HG02981 (cell line): Measurements from ENCODE around the gene MMP7.

Source experiments
- ATAC-seq: cut with Tn5 transposase; IDR thresholded peaks from one replicate; pipeline ENCODE4 v1.9.1; 2021; ENCODE audit warnings: mild to moderate bottlenecking, moderate library complexity; ENCODE audit not compliant: unreplicated experiment

Gene MMP7

DNA sequence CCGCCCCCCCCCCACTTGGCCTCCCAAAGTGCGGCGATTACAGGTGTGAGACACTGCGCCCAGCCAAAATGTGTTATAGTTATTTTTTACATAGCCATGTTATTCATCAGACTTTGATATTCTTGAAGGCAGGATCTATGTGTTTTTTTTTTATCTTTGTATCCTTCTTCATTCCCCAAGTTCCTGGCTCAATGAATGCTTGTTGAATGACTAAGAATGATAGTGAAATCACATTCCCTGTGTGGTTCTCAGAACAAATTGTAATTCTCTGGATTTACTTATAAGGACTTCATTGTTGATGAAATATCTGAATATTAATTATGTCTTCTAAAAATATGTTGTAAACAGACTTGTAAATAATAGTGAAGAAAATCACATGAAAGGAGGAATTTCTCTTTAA, 33.5 kb downstream of the MMP7 start:
- ATAC-seq: no peak

DNA sequence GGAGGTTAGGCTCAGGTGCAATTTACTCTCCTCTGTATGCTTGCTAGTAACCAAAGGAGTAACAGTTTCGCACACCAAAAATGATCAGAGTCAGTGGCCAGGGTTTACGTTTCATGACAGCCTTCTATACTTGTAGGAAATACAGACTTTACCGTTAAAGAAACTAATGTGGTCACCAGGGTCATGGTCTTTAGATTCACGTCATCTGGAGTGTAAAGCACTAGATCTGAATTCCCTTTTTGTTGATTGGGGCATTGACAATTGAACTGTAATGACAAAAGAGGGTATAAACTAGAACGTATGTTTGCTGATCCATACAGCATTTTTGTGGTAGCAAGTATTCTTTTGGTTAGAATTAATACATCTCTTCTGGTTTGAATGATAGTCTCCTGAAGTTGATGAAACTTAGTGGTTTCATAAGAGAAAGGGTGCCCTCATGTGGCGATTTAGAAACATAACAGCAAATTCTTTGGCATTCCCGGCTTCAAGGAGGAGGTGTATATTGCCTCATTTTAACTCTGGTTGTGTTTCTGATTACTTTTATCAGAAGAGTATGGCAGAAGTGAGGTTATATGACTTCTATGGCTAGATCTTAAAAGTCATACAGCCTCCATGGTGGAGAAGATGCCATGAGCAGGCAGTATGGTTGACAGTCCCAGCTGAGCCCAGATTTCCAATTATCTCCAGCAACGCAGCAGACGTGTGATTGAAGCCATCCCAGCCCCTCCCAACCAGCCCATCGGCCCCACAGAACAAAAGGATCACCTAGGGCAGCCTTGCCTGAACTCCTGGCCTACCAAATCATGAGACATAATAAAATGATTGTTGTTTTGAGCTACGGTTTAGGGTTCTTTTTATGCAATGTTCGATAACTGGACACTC, 35.1 kb downstream of the MMP7 start:
- ATAC-seq: peak; percentile 93

DNA sequence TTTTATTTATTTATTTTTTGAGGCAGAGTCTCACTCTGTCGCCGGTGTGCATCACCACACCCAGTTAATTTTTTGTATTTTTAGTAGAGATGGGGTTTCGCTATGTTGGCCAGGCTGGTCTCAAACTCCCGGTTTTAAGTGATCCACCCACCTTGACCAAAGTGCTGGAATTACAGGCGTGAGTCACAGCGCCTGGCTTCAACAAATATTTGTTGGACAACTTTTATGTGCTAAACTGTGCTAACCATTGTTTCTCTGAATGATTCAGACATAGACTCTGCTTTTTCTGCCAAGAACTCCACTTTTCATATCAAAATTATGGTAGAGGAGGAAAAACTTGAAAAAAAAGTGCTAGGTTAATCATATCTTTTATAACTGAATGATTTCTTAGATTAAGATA, 36.3 kb downstream of the MMP7 start:
- ATAC-seq: no peak

DNA sequence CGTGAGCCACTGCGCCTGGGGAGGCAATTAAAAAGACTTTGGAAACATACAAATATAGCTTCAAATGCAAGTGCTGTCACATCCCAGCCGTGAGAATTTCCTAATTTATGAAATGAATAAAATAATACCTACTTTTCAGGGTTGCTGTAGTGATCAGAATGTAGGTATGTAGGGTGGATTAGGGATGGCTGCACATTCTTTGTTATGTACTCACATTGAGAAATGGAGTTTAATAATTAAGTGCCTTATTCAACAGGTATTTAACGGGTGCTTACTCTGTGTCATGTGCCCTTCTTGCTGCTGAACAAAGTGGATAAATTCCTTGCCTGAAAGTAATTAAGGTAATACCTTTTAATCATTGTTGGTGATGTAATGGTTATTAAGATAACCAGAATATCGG, 37.0 kb downstream of the MMP7 start:
- no peak for ATAC-seq

DNA sequence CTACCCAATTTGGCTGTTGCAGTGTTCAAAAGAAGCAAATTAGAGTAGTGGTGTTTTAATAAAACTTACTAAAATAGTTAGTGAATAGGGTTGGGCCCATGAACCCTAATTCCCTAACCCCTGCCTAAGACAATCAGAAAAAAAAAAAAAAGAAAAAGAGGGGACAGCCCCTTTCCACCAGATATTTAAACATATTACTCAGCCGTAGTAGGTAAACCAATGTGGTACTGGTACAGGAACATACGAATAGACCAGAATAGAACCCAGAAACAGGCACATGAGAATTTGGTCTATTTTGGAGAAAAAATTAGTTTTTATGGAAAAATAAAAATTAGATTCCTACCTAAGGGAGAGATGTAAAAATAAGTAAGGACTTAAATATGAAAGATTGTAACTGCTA, 38.6 kb downstream of the MMP7 start:
- ATAC-seq: no peak

DNA sequence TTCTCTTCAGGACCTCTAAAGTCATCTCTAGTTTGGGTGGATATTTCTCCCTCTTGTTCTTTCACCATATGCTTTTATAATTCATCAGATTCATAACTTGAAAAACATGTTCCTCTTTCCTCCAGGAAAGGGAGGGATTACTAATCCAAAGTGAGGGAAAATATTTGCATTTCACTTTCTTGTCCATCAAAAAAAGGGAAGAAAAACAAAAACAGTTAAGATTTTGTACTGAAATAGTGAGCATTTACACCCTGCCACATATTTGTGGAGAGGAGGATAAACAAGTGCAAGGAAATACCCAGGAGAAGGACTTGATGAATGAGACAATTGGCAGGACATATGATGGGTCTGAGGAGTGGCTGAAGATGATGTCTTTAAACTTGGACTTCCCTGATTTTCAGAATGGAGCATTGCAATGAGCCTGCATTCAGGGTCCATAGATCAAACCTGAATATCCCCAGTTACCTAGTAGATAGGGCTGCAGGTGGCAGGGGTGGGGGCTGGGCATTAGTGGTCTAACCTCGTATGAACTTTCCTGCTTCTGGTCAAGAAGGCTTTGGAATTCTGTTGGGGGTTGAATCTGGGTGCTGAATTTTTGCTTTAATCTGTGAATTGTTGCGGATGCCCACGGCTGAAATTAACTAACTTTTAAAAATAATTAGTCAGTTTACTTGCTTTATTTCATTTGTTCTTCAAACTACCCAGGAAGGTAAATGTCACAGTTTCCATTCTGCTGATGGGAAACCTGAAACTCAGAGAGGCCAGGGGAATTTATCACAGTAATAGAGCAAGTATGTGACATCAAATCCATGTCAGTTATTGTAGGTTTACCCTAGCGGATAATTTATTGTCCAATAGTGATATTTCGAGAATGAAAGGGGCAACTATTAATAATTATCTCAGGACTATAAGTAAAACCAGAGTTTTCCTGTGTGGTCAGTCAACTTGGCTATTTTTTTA, 41.1 kb downstream of the MMP7 start:
- no peak for ATAC-seq

DNA sequence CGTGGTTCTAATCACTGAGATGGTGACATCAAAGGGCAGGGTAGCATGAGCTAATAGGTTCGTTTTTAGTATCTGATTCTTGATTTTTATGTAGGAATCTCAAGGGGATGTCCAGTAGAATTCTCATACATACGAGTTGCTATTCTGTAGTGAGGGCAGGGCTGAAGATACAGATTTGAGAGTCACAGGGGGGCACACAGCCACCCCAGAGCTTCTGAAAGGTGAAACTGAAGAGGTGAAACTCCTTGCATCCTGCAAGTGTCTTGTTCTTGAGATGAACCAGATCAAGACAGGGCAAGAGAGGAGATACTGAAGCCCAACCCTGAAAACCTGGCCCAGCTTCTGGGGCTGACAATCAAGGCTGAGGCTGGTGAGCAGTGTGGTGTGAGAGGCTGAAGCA, 42.3 kb downstream of the MMP7 start:
- peak; percentile 56 for ATAC-seq

DNA sequence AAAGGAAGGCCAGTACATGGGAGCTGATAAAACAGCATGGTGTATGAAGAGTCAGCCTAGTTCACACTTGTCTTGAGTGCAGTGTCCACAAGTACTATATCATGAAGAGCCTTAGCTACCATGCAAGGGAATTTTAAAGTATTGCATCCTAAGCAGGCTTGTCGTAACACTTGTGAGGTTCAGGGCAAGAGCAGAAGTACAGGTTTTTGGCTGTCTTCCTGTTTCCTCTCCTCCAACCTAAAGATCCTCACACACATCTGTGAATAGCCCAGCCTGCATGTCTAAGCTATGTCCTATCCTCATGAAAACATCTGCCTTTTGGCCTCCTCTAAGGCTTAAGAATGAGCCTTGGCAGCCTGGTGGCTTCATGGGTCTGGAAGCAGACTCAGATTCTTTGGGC, 43.3 kb downstream of the MMP7 start:
- ATAC-seq: no peak

DNA sequence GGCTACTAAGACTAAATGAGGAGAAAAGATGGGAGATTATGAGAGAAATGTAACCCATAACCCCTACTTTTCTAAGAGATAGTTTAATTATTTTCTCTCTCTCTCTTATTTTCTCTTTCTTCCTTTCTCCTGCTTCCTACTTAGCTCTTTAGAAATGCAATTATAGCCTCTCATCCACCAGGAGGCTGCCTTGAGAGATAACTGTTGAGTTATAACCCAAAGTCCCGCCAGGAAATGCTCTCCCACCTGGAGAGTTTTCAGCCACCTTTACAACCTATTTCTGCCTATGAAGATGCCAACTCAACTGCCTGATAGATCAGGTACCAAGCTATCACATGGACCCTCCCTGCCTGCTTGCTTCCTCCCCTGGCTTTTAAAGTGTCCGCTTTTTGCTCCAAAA, 44.0 kb downstream of the MMP7 start:
- ATAC-seq: no peak

DNA sequence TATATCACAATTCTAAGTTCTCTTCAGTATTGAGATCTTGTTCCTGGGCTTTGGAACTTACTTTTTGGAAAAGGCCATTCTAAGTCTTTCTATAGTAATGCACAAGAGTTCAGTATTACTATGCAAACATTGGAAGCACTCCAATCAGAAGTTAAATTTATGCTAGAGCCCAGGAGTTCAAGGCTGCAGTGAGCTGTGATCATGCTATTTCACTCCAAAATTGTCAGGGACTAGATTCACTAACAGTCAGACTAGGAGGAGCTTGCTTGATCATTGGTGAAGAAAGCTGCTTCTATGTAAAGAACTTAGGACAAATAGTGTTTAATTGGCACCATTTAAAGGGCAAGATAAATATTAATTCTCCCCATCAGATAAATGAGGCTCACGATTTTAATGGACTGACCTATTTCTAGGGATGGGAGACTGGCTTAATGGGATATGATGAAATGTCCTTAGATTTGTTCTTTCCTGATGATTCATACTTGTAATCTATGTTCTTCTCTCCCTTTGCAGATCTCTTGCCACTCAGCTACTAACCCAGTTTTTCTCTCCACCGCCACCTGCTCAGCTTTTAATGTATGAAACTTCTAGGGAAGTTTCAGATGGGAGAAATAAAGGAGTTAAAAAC, 45.3 kb downstream of the MMP7 start:
- ATAC-seq: no peak

DNA sequence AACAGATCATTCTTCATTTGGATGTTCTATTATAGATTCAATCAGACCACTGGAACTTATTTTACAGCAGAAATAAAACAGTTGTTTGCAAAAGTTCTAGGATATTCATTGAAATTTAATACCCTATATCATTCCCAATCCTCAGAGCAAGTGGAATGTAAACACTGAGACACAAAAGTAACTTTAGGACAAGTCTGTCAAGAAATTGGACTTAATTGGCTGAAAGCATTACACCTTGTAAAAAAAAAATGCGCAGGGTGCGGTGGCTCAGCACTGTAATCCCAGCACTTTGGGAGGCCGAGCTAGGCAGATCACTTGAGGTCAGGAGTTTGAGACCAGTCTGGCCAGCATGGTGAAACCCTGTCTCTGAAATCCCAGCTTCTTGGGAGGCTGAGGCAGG, 48.1 kb downstream of the MMP7 start:
- ATAC-seq: no peak

DNA sequence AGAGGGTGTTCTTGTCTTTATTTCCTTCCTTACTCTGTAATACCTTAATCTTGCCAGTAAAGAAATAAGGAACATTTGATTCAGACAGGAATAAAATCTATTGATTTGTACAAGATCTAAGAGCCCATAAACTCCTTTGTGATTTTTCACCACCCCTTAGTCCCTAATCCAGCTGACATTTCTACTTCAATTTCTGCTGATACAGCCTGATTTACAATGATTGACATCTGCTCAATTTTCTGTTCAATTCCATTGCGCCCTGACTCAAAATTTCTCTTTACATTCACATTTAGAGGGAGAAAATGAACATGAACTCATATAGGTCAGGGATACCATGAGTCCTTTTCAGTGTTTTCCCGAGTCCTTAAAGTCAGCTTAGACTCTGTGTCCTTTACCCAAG, 50.8 kb downstream of the MMP7 start:
- ATAC-seq: no peak

DNA sequence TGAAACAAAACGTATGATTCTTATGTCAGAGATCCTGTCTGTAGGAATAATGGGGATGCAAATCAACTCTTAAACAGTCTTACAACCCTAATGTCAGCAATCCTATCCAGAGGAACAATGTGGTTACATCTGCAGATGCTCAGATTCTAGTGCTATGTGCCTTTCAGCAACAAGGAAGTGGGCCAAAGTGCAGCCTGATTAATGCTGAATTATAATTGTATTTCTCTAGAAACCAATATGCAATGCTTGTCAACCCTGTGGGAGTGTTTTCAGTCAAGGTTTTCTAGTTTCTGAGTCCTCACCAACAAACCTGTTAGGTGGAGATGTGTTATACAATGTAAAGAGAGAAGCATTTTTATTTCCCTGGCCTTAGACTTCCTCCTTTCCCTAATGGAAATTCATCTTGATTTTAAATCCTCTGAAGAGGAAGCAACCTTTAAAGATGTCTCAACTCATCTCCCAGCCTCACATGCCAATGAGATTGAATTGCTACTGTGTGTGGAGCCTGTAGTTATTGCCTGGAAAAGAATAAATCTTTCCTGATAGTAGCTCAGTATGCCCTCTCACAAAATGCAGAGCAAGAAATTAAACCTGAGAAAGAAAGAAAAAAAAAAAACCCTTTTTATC, 51.8 kb downstream of the MMP7 start:
- no peak for ATAC-seq

DNA sequence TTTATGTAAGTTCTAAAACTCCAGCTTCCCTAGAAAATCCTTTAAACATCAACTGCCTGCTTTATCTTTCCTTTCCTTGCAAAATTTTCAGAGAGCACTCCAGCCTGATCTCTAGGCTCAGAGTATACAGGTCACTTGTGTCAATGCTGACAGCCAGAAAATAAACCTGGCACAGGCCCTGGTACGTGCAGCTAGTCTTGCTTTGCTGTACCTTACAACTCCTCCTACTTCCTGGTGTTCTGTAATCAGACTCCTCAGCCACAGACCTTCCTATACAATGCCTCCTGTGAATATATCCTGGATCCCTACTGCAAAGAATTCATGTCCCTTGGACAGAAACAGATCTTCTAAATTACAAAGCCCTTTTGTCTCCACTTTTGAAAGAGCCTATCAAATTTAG, 53.7 kb downstream of the MMP7 start:
- ATAC-seq: no peak

DNA sequence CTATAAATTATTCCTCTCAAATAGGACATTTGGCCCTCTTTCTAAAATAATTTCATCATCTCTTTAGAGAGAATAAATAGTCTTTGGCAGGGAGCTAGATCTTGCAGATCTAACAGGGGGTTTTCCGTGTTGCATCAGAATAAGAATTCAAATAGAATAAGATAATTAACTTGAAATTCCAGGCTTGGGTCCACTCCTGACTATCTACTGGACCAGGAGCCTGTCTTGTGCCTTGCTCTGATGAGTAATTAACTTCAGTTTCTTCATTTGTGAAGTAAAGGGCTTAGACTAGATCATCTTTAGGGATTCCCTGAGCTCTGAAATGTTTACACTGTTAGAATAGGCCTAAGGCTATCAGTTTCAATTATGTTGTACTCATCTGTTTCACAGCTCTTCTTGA, 54.5 kb downstream of the MMP7 start:
- no peak for ATAC-seq

DNA sequence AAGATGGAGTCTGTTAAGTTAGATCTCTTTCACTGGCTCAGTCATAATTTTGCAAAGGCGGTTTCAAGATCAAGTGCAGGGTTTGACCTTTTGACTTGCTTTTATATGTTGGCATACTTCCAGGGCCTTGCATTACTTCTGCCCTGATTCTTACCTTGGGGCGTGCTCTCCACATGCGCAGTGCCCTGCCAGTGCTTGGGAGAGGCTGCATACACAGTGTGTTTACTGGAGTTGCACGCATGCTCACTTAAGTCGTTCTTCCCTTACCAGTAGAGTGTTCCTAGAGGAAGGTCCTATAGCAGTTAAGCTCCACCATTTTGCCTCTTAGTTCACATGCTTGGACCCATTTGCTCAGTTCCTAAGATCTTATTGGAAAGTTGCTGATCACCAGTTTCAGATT, 57.0 kb downstream of the MMP7 start:
- ATAC-seq: no peak

DNA sequence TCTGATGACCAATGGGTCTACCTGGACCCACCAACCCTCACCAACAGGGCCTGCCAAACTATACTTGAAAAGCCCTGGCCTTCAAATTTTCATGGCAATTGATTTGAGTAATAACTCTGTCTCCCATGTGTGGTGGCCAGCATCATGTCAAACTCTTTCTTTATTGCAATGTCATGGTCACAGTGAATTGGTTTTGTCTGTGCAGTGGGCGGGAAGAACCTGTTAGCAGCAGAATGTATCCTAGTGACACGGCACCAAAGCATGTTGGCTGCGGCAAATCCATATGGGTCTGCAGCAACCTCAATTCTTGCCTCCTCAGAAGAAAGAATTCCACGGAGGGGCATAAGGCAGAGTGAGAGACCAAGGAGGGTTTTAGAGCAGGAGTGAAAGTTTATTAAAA, 58.4 kb downstream of the MMP7 start:
- no peak for ATAC-seq

DNA sequence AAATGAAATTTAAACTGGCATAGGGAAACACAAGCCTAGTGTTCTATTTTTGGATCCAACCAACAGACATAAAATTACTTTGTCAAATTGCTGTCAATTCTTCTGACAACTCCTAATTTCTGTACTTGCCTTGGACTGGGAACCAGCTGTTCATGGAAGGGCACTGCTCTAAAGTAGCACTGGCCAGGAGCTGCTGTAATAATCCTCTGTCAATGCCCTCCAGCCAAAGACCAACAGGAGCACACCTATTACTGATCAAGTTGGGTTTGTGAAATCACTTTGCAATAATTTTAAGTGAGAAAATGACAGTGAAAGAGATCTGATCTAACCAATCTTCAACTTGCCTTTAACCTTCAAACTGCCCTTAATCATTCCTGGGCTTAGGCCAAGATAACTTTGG, 59.1 kb downstream of the MMP7 start:
- ATAC-seq: no peak
